HG03354 (cell line): ENCODE data around the gene XPO6.
A peak's percentile ranks its signal among the peaks of the same experiment; 100 is the strongest.

Experiments used
- ATAC-seq: cut with Tn5 transposase; IDR thresholded peaks from one replicate; pipeline ENCODE4 v1.9.1; 2021; ENCODE audit warnings: mild to moderate bottlenecking; ENCODE audit not compliant: unreplicated experiment, poor library complexity, severe bottlenecking

XPO6 gene

DNA sequence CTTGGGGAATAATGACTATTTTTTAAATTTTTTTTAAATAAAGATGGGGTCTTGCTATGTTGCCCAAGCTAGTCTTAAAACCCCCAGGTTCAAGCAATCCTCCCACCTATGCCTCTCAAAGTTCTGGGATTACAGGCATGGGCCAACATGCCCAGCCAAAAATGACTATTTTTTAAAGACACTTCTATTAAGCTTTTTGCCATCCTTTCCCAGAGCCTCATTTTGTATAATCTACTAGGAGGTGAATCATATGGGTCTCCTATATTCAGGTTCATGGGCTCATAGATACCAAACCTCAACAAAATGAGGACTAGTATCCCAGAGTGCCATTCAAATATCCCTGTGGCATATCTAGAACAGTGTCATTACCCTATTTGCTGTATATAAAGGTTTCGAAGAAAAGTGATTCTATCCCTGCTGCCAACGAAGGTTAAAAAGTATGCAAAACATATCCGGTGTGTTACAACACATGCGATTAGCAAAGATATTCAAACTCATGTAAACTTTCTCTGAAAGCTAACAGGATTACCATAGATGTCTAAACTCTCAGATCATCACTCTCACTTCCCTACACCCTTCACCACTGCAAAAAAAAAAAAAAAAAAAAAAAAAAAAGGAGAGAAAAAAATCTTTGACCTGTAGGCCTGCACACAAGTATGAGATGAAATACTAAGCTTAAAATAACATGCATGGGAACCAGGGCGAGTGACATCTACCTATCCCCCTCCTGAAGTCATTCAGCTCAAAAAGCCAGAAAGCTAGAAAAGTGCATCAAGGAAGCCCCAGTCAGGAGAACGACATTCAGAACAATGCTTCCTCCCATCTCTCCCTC is 23.5 kb downstream of the XPO6 start:
- peak; percentile 78 for ATAC-seq

DNA sequence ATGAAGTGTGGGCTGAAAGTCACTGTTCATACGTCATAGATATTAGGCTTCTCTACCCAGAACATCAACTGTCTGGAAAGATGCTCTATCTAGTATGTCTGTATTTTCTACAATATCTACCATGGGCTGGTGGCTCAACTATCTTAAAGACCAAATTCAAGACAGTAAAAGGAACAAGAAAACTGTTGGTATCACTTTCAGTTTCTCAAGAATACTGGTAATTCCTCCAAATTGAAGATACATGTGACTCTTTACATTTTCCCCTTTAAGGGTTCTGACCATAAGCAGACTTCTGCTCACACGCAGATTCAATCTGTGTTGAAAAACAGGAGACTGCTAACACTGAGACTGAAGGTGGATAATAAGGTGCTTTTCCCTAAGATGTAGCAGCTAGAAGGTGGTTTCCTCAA is 24.2 kb downstream of the XPO6 start:
- peak; percentile 43 for ATAC-seq

DNA sequence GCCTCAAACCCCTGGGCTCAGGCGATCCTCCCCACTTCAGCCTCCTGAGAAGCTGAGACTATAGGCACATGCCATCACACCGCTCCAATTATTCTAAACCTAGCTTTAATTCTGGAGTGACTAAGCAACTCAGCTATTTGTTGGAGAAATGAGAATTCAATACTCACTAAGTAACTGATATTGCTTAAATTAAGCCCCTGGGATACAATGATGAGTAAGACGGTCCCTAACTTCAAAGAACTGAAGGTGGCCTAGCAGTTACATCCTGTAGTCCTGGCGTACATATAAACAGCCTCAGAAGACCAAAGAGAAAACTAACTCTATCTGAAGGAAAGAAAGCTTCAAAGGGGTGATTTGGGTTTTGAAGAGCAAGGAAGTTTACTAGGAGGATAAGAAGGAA is 25.0 kb downstream of the XPO6 start:
- no peak for ATAC-seq

DNA sequence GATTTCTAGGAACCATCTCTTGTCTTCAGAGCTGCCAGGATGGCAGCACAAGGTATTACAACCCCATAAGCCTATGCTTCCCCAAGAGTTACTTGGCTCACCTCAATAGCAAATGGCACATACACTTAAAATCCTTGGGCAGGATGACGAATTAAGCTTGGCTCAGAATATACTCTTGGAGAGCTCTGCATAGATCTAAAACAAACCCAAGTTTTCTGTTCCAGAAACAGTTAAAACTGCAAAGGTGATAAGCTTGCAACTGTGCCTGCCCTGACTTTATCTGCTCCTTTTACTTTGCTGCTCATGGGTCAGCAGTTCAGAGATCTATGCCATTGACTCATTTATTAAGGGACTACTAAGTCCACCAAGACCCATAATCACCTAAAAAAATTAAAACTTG is 26.1 kb downstream of the XPO6 start:
- ATAC-seq: no peak

DNA sequence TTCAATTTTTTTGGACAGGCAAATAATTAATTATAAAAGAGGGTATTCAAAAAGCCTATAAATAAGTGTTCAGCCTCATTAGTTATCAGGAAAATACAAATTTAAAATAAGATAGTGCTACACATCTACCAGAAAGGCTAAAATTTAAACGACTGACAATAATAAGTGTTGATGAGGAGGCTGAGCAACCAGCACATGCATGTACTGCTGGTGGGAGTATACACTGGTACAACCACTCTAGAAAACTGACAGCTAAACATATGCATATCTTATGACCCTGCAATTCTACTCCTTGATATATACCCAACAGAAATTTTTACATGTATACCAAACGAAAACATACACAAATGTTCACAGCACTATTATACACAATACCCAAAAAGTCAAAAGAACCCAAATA is 27.1 kb downstream of the XPO6 start:
- no peak for ATAC-seq

- no peak for ATAC-seq
Observed at GRCh38 chr16:28183930-28184329, 27.8 kb downstream of the XPO6 start.

GRCh38 chr16:28183484-28183883 is 28.3 kb downstream of the XPO6 start:
- no peak for ATAC-seq

GRCh38 chr16:28182801-28183200 is 29.0 kb downstream of the XPO6 start:
- no peak for ATAC-seq

DNA sequence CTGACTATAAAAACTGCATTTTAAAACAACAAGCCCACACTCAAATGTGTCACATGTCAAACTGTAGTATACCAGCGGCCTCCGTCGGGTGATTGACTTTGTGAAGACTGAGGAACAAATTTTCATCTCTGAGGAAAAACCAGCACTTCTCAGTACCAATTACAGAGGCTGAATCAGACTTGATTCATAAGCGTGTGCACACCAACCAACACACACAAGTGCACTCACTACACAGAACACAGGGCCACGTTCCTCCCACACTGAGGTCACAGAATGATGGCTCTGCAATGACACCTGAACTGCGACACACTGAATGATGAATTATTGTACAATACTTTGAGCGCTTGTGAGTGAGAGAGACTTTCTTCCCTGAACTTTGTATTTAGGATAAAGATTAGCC is 29.6 kb downstream of the XPO6 start:
- ATAC-seq: no peak

DNA sequence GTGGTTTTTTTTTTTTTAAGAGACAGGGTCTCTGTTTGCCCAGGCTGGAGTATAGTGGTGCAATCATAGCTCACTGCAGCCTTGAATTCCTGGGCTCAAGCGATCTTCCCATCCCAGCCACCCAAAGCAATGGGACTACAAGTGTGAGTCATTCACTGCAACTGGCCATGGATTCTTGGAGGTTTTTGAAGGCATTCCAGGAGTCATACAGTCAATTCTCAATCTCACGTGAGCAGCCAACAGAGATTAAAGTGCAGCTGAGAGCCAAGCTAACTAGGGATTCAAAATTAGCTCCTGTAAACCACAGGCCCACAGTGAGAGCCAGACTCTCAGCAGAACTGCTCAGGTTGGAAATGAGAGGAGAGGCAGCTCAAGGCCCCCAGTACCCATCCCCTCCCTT is 30.2 kb downstream of the XPO6 start:
- no peak for ATAC-seq

GRCh38 chr16:28180655-28181460 is 30.9 kb downstream of the XPO6 start:
- ATAC-seq: no peak

DNA sequence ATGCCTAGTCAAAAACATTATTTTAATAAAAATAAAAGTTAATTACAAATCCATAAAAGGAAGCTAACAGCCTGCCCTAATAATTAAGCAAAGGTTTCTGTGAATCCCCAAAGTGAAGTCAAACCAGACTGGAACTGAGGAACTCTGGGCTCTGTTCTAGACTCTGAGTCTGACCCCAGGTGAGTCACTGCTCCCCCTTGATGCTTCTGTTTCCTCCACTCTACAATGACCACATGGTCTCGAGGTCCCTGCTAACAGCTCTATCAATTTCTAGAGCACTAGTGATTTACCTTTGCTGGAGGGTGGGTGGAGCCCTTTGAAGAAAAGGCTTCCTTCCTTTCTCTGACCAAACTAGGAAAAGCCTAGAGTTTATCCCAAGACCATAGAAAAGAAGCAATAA is 32.4 kb downstream of the XPO6 start:
- no peak for ATAC-seq

- ATAC-seq: no peak
Observed at GRCh38 chr16:28175715-28176114, 36.0 kb downstream of the XPO6 start.

DNA sequence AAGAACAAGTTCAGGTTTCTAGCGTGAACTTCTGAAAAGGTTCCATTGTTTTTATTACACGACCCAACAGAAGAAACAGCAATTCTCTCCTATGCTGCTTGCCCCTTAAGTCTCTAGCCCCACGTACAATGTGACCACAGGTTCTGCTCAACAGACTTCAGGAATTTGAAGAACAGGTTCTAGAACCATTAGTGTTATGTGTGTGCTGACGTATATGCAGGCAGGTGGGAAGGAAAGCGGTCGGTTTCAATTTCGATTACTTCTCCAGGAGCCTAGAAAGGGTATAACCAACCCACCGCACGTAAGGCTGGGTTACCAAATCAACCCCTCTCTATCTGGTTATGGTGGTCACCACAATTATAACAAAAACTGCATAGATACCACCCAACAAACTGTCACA is 39.4 kb downstream of the XPO6 start:
- ATAC-seq: no peak

DNA sequence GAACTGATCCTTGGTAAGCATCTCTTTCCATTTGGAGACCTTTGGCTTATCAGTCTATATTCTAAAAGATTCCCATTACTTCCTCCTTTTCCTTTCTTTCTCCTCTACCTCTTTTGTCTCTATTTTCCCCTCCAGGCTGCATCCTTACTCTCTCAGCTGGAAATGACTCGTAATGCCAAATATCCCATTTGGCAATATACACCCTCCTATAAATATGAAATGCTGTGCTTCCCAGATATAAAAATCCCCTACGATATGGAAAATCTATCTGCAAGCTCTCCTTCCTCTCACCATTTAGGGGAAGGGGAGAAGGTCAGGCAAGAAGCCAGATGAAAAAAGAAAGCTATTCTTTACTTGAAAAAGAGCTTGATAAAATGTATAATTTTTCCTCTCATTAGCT is 39.9 kb downstream of the XPO6 start:
- ATAC-seq: no peak

DNA sequence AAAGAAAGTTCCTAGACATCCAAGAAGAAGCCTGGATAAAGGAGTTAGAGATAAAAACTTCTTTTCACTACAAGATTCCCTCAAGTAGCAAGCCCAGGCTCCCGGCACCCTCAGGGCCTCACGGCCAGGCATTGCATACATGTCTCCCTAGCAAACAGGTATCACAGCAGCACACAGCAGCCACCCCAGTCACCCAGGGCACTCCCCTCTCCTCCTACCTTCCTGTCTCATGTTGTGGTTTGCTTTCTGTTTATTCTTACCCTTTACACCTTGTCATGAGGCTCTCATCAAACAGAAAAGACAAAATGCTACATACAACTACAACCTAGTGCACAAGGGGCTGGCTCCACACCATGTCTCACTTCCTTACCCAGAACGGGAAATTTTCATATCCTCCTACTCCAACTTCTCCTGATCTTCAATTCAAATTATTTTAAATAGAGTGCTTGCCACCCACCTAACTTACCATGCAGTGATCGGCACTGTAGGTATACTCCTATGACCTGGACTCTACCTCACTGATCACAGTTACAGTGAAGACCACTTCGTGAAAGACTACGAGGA is 42.7 kb downstream of the XPO6 start:
- no peak for ATAC-seq

DNA sequence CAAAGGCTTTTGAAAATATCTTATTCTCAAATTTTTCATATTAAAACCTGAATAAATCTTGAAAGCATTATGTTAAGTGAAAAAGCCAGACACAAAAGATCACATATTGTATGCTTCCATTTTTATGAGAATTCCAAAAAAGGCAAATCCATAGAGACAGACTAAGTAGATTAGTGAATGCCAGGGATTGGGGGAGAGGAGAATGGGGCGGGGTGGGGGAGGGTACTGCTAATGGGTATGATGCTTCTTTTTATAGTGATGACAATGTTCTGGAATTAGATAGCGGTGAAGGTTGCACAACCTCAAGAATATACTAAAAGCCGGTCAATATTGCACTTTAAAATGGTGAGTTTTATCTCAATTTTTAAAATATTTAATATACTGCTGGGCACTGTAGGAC is 44.0 kb downstream of the XPO6 start:
- no peak for ATAC-seq

GRCh38 chr16:28167221-28167620 is 44.5 kb downstream of the XPO6 start:
- no peak for ATAC-seq

DNA sequence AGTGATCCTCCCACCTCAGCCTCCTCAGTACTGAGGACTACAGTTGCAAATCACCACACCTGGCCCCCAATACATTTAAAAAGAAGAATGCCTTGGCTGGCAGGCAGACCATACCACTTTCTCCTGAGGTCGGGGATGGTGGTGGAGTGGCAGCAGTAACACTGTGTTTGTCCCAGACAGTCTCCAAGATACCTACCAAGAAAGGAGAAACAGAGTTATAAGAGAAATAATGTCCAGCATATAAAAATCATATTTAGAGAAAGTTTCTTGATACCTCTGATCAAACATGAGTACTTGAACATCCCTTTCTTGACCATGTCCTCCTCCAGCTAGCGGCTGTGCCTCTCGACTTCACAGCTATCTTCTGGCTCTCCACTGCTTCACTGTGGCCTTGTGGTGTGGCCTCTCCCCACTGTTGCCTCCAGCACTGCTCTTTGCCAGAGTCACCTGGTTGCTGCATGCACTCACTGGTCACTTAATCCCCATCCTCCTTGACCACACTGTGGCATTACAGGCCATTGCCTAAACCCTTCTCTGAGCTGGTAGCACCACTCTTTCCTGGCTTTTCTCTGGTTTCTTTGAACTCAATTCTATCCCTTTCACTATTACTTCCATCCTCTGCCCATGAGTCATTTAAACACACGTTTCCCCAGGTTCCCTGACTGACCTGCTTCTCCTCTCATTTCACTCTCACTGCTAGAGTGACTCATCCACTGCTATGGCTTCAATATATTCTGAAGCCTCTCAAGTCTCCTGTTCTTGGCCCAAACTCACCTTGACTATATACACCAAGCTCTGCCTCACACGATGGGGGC is 45.2 kb downstream of the XPO6 start:
- ATAC-seq: no peak

GRCh38 chr16:28165598-28165997 is 46.2 kb downstream of the XPO6 start:
- no peak for ATAC-seq
